K562 (cell line): ENCODE measurements around the gene PXN. TPM values are rescaled to one million over a fixed set of nuclear protein-coding genes. Genes with fewer than 3 reads are reported as not detected.

Experiments used
- E2F6 ChIP-seq, 2 experiments: IDR thresholded peaks; 2 replicates each; pipeline ENCODE4 v1.6.1; 2011; ENCODE audit warnings: borderline replicate concordance in 1 of 2, control low read depth in 1 of 2, low read depth in 1 of 2, low read length in 1 of 2, mild to moderate bottlenecking in 1 of 2, mixed read lengths in 1 of 2, moderate library complexity in 1 of 2; ENCODE audit not compliant: insufficient read depth in 1 of 2, insufficient read length in 1 of 2, poor library complexity in 1 of 2, severe bottlenecking in 1 of 2; ENCODE audit errors: extremely low read depth in 1 of 2
- ZBTB2 ChIP-seq: fragments of 450-650 bp; IDR thresholded peaks from 2 replicates; pipeline ENCODE4 v1.6.1; 2016; ENCODE audit warnings: antibody characterized with exemption
- ZNF449 ChIP-seq: fragments of 250-450 bp; sonication (Bioruptor Pico); IDR thresholded peaks from 2 replicates; pipeline ENCODE4 v1.8.0; 2022; ENCODE audit warnings: moderate library complexity, mild to moderate bottlenecking, inconsistent platforms
- polyA plus RNA-seq, 8 experiments: library from polyadenylated mRNA; depleted of rRNA in 4 of 8; stranded (reverse) in 5 of 8; unstranded in 3 of 8; fragments of >200 nt; fragmentation: Nextera tagmentation in 2 of 8; fragmentation: Illumina TruSeq in 1 of 8; extraction: Ambion mirVana in 2 of 8; extraction: Trizol in 1 of 8; gene quantifications; 2 replicates each; pipeline versions ENCODE4 v1.2.1 to v1.2.3, GENCODE V29; 2011 to 2014; ENCODE audit warnings: inconsistent platforms in 1 of 8, missing spikeins in 1 of 8
- total RNA-seq, 7 experiments: library from RNA; depleted of rRNA in 6 of 7; stranded (reverse); fragments of >200 nt in 6 of 7; fragmentation: Illumina TruSeq in 2 of 7; extraction: Trizol in 2 of 7; gene quantifications; 2 replicates each; pipeline versions ENCODE4 v1.2.1 to v1.2.3, GENCODE V29; 2011 to 2021; ENCODE audit warnings: low replicate concordance in 1 of 7
- TF ChIP-seq, protein P1 (sequence below): fragments of 450-650 bp; IDR thresholded peaks from 2 replicates; pipeline ENCODE4 v1.6.1; 2016; ENCODE audit warnings: low read depth
- TF ChIP-seq, protein P2 (sequence below): sonication (generic); formaldehyde crosslinking; IDR thresholded peaks from 2 replicates; pipeline ENCODE4 v1.4.0; 2020; ENCODE audit warnings: mild to moderate bottlenecking, missing genetic modification reagents

PXN gene
- total and polyA plus RNA-seq, 9 of the 15 experiments (the other 6 are each of a cell fraction or from before 2014, with no cell fraction given): 4.0 to 74.1 (median 18.6) TPM

- TF ChIP-seq, protein P1, sequence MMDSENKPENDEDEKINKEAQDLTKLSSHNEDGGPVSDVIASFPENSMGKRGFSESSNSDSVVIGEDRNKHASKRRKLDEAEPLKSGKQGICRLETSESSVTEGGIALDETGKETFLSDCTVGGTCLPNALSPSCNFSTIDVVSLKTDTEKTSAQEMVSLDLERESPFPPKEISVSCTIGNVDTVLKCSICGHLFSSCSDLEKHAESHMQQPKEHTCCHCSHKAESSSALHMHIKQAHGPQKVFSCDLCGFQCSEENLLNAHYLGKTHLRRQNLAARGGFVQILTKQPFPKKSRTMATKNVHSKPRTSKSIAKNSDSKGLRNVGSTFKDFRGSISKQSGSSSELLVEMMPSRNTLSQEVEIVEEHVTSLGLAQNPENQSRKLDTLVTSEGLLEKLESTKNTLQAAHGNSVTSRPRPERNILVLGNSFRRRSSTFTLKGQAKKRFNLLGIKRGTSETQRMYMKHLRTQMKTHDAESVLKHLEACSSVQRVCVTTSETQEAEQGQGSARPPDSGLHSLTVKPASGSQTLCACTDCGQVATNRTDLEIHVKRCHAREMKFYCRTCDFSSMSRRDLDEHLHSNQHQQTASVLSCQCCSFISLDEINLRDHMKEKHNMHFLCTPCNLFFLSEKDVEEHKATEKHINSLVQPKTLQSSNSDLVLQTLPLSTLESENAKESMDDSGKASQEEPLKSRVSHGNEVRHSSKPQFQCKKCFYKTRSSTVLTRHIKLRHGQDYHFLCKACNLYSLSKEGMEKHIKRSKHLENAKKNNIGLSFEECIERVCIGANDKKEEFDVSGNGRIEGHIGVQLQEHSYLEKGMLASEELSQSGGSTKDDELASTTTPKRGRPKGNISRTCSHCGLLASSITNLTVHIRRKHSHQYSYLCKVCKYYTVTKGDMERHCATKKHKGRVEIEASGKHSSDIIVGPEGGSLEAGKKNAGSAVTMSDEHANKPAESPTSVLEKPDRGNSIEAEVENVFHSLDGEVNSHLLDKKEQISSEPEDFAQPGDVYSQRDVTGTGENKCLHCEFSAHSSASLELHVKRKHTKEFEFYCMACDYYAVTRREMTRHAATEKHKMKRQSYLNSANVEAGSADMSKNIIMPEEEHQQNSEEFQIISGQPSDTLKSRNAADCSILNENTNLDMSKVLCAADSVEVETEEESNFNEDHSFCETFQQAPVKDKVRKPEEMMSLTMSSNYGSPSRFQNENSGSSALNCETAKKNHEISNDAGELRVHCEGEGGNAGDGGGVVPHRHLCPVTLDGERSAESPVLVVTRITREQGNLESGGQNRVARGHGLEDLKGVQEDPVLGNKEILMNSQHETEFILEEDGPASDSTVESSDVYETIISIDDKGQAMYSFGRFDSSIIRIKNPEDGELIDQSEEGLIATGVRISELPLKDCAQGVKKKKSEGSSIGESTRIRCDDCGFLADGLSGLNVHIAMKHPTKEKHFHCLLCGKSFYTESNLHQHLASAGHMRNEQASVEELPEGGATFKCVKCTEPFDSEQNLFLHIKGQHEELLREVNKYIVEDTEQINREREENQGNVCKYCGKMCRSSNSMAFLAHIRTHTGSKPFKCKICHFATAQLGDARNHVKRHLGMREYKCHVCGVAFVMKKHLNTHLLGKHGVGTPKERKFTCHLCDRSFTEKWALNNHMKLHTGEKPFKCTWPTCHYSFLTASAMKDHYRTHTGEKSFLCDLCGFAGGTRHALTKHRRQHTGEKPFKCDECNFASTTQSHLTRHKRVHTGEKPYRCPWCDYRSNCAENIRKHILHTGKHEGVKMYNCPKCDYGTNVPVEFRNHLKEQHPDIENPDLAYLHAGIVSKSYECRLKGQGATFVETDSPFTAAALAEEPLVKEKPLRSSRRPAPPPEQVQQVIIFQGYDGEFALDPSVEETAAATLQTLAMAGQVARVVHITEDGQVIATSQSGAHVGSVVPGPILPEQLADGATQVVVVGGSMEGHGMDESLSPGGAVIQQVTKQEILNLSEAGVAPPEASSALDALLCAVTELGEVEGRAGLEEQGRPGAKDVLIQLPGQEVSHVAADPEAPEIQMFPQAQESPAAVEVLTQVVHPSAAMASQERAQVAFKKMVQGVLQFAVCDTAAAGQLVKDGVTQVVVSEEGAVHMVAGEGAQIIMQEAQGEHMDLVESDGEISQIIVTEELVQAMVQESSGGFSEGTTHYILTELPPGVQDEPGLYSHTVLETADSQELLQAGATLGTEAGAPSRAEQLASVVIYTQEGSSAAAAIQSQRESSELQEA: no peak
- peak in 1 of 2 experiments; percentile 12 for TF ChIP-seq E2F6 (IDR thresholded peaks at IDR 0.05; ENCODE audit: borderline replicate concordance in 1 of 2, extremely low read depth in 1 of 2, insufficient read depth in 1 of 2, insufficient read length in 1 of 2, low read depth in 1 of 2, low read length in 1 of 2, poor library complexity in 1 of 2, severe bottlenecking in 1 of 2)
- TF ChIP-seq ZBTB2: peak; percentile 46; the same call in 1 of the 2 replicates
- TF ChIP-seq, protein P2, sequence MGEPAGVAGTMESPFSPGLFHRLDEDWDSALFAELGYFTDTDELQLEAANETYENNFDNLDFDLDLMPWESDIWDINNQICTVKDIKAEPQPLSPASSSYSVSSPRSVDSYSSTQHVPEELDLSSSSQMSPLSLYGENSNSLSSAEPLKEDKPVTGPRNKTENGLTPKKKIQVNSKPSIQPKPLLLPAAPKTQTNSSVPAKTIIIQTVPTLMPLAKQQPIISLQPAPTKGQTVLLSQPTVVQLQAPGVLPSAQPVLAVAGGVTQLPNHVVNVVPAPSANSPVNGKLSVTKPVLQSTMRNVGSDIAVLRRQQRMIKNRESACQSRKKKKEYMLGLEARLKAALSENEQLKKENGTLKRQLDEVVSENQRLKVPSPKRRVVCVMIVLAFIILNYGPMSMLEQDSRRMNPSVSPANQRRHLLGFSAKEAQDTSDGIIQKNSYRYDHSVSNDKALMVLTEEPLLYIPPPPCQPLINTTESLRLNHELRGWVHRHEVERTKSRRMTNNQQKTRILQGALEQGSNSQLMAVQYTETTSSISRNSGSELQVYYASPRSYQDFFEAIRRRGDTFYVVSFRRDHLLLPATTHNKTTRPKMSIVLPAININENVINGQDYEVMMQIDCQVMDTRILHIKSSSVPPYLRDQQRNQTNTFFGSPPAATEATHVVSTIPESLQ (CRISPR knock-in tag): peak; percentile 69; the same call in 1 of the 2 replicates
- TF ChIP-seq ZNF449 (CRISPR knock-in tag): no peak
Measured at GRCh38 chr12:120292661-120293531, 27.4 kb upstream of the PXN start, which contains the start of gene RNU4-1 (continued).
